22Rv1 (cell line): Measurements from ENCODE around the gene RFPL1.
"Not testable (repeated sequence)": the region's sequence is repeated elsewhere in the genome, so short reads cannot be mapped to it uniquely, and the experiment has no call there.

Experiments
- H3K27ac ChIP-seq: fragments of 450-650 bp; 2 replicates; pipeline ENCODE4 v1.5.1; 2017
- CTCF ChIP-seq: fragments of 450-650 bp; IDR thresholded peaks from 2 replicates; pipeline ENCODE4 v1.5.1; 2017; ENCODE audit warnings: mild to moderate bottlenecking
- ZFX ChIP-seq: fragments of 450-650 bp; IDR thresholded peaks from 2 replicates; pipeline ENCODE4 v1.6.1; 2017; ENCODE audit warnings: antibody characterized with exemption, borderline replicate concordance

RFPL1 gene

GRCh38 chr22:29400576-29400975, 37.8 kb upstream of the RFPL1 start:
- TF ChIP-seq ZFX, result no peak
- no peak for TF ChIP-seq CTCF
- H3K27ac ChIP-seq, result no peak overlapping the region

- H3K27ac ChIP-seq, result not testable (repeated sequence)
Measured at GRCh38 chr22:29401538-29401937, 36.8 kb upstream of the RFPL1 start.

- TF ChIP-seq ZFX (no peak), CTCF (no peak)
Measured at GRCh38 chr22:29408940-29409339, 29.4 kb upstream of the RFPL1 start.

GRCh38 chr22:29411569-29412211, 26.7 kb upstream of the RFPL1 start:
- not testable (repeated sequence) for H3K27ac ChIP-seq

More at GRCh38 chr22:29408940-29409339, 29.4 kb upstream of the RFPL1 start:
- H3K27ac ChIP-seq, result no peak overlapping the region

- peak; percentile 75 for TF ChIP-seq CTCF
- H3K27ac ChIP-seq, result not testable (repeated sequence)
Measured at GRCh38 chr22:29412772-29413171, 25.6 kb upstream of the RFPL1 start.

GRCh38 chr22:29414951-29415591, 23.3 kb upstream of the RFPL1 start:
- H3K27ac ChIP-seq, result not testable (repeated sequence)

GRCh38 chr22:29418704-29419103, 19.7 kb upstream of the RFPL1 start:
- not testable (repeated sequence) for H3K27ac ChIP-seq

- TF ChIP-seq CTCF (no peak), ZFX (no peak)
- no peak overlapping the region for H3K27ac ChIP-seq
Measured at GRCh38 chr22:29426476-29426875, 11.9 kb upstream of the RFPL1 start.

GRCh38 chr22:29427176-29427760, 11.1 kb upstream of the RFPL1 start:
- TF ChIP-seq CTCF (no peak), ZFX (no peak)
- no peak overlapping the region for H3K27ac ChIP-seq
